T-helper 9 cell (primary cell): ENCODE data around the gene HSF4.

Source experiments
- DNase-seq: peaks from one replicate; pipeline ENCODE4 v3.0.0-alpha.2; 2020

Gene HSF4

GRCh38 chr16:67166598-67167168 is 2.1 kb downstream of the HSF4 start:
- DNase-seq, result no peak

GRCh38 chr16:67167588-67167987 is 3.0 kb downstream of the HSF4 start:
- DNase-seq, result no peak

GRCh38 chr16:67169011-67169451 is 4.5 kb downstream of the HSF4 start:
- no peak for DNase-seq

- DNase-seq, result no peak
Measured at GRCh38 chr16:67169642-67170167, 5.2 kb downstream of the HSF4 start.

GRCh38 chr16:67170168-67170948 is 5.8 kb downstream of the HSF4 start, which contains the start of gene NOL3:
Gene NOL3 (plus strand): TSS chr16:67170538.
- no peak for DNase-seq

- DNase-seq, result no peak
Measured at GRCh38 chr16:67170949-67171649, 6.6 kb downstream of the HSF4 start.

GRCh38 chr16:67173323-67173722 is 8.8 kb downstream of the HSF4 start:
- DNase-seq, result no peak

- DNase-seq, result peak; percentile 57
Measured at GRCh38 chr16:67173808-67174705, 9.5 kb downstream of the HSF4 start.

GRCh38 chr16:67174706-67175231 is 10.2 kb downstream of the HSF4 start:
- no peak for DNase-seq

- DNase-seq, result no peak
Measured at GRCh38 chr16:67176662-67177061, 12.1 kb downstream of the HSF4 start.

- peak; percentile 63 for DNase-seq
Measured at GRCh38 chr16:67177743-67178699, 13.5 kb downstream of the HSF4 start.

GRCh38 chr16:67179421-67180080 is 15.0 kb downstream of the HSF4 start:
- no peak for DNase-seq

GRCh38 chr16:67180166-67180565 is 15.6 kb downstream of the HSF4 start:
- no peak for DNase-seq

- DNase-seq, result no peak
Measured at GRCh38 chr16:67181346-67181745, 16.8 kb downstream of the HSF4 start.

GRCh38 chr16:67182288-67182687 is 17.7 kb downstream of the HSF4 start:
- no peak for DNase-seq

GRCh38 chr16:67183284-67183626 is 18.7 kb downstream of the HSF4 start:
- DNase-seq, result no peak

- DNase-seq, result peak; percentile 85
Measured at GRCh38 chr16:67183627-67184452, 19.3 kb downstream of the HSF4 start, which contains the start of gene MATCAP1. Gene MATCAP1 (minus strand): TSS chr16:67183963. CDS start chr16:67180610, 3,353 bp downstream.

GRCh38 chr16:67184453-67184994 is 20.0 kb downstream of the HSF4 start:
- peak; percentile 24 for DNase-seq
